Peyer's patch (tissue), 4 donors: ENCODE results near the gene MAP2K4. TPM values are rescaled to one million over a fixed set of nuclear protein-coding genes. Genes with fewer than 3 reads are reported as not detected.

Source experiments
- DNase-seq, 3 donors: peaks; one replicate each; pipeline ENCODE4 v3.0.0-alpha.2; 2017 to 2019
- H3K27ac ChIP-seq, 4 donors: fragments of 200-600 bp; sonication (generic); one replicate each; pipeline ENCODE4 v1.5.1; 2016 to 2019
- H3K27me3 ChIP-seq, 2 donors: fragments of 200-600 bp; sonication (generic); one replicate each; pipeline ENCODE4 v1.5.1; 2019
- H3K36me3 ChIP-seq, 3 donors: fragments of 200-600 bp; sonication (generic); one replicate each; pipeline ENCODE4 v1.5.1; 2016 to 2019
- H3K4me1 ChIP-seq, 4 donors: fragments of 200-600 bp; sonication (generic); one replicate each; pipeline ENCODE4 v1.5.1; 2016 to 2019
- H3K4me3 ChIP-seq, 4 donors: fragments of 200-600 bp; sonication (generic); 1 replicate in 3 of 4; 2 replicates in 1 of 4; pipeline ENCODE4 v1.5.1; 2016 to 2019; ENCODE audit warnings: mild to moderate bottlenecking in 1 of 4
- H3K9me3 ChIP-seq, 4 donors: fragments of 200-600 bp; sonication (generic); one replicate each; pipeline ENCODE4 v1.5.1; 2016 to 2019; ENCODE audit warnings: mild to moderate bottlenecking in 1 of 4
- CTCF ChIP-seq, 6 experiments: fragments of 450-650 bp in 4 of 6; fragments of 200-600 bp in 2 of 6; sonication (generic) in 1 of 6; IDR thresholded peaks; one replicate each; pipeline ENCODE4 v1.5.1; 2017 to 2019; ENCODE audit warnings: antibody characterized with exemption in 6 of 6, mild to moderate bottlenecking in 3 of 6, moderate library complexity in 1 of 6
- POLR2A ChIP-seq, 2 donors: fragments of 450-650 bp; IDR thresholded peaks; one replicate each; pipeline ENCODE4 v1.5.1; 2017; ENCODE audit warnings: antibody characterized with exemption in 2 of 2, mild to moderate bottlenecking in 2 of 2, moderate library complexity in 2 of 2
- total RNA-seq, 4 donors: library from RNA; depleted of rRNA; stranded (reverse); fragments of >200 nt; gene quantifications; one replicate each; pipeline ENCODE4 v1.1.0, GENCODE V29; 2016

The MAP2K4 gene
- total RNA-seq, 4 donors from 2014 or later = 17.7 to 34.7 (median 27.7) TPM

GRCh38 chr17:12128946-12129345 is 108.3 kb downstream of the MAP2K4 start:
- Histone ChIP-seq H3K36me3 (peaks cover 0 to 59% (median 2%) of the 10 kb centered on the region in 3 donors), H3K4me3 (no peak overlapping the region), H3K27ac (no peak overlapping the region), H3K9me3 (no peaks in the 10 kb centered on the region), H3K27me3 (no peaks in the 10 kb centered on the region), H3K4me1 (no peaks in the 10 kb centered on the region)
- DNase-seq = no peak
- TF ChIP-seq POLR2A (IDR thresholded peaks at IDR 0.05) (no peak), CTCF (IDR thresholded peaks at IDR 0.05) (no peak)

- TF ChIP-seq POLR2A (IDR thresholded peaks at IDR 0.05) (no peak), CTCF (IDR thresholded peaks at IDR 0.05) (no peak)
- no peak for DNase-seq
Observed at GRCh38 chr17:12133183-12133582, 112.5 kb downstream of the MAP2K4 start.

GRCh38 chr17:12134101-12134500 is 113.4 kb downstream of the MAP2K4 start:
- Histone ChIP-seq H3K27ac (no peak overlapping the region), H3K9me3 (no peaks in the 10 kb centered on the region), H3K36me3 (peaks cover 0 to 36% (median 0%) of the 10 kb centered on the region in 3 donors), H3K27me3 (no peaks in the 10 kb centered on the region), H3K4me1 (no peaks in the 10 kb centered on the region), H3K4me3 (no peak overlapping the region)
- DNase-seq = no peak
- TF ChIP-seq POLR2A (IDR thresholded peaks at IDR 0.05) = no peak
- TF ChIP-seq CTCF (IDR thresholded peaks at IDR 0.05) = no peak

More at GRCh38 chr17:12133183-12133582, 112.5 kb downstream of the MAP2K4 start:
- Histone ChIP-seq H3K4me3 (no peak overlapping the region), H3K27ac (no peak overlapping the region), H3K9me3 (no peaks in the 10 kb centered on the region), H3K4me1 (no peaks in the 10 kb centered on the region), H3K36me3 (peaks cover 0 to 41% (median 2%) of the 10 kb centered on the region in 3 donors), H3K27me3 (no peaks in the 10 kb centered on the region)

GRCh38 chr17:12134587-12134986 is 113.9 kb downstream of the MAP2K4 start:
- TF ChIP-seq POLR2A (IDR thresholded peaks at IDR 0.05) (no peak), CTCF (IDR thresholded peaks at IDR 0.05) (no peak)
- H3K27ac ChIP-seq = no peak overlapping the region
- no peak for DNase-seq
- H3K4me3 ChIP-seq = no peak overlapping the region
- no peaks in the 10 kb centered on the region for H3K27me3 ChIP-seq
- H3K9me3 ChIP-seq = no peaks in the 10 kb centered on the region
- no peaks in the 10 kb centered on the region for H3K4me1 ChIP-seq
- H3K36me3 ChIP-seq = peaks cover 0 to 32% (median 0%) of the 10 kb centered on the region in 3 donors

GRCh38 chr17:12136243-12136642 is 115.6 kb downstream of the MAP2K4 start:
- H3K36me3 ChIP-seq = peaks cover 0 to 35% (median 0%) of the 10 kb centered on the region in 3 donors

More at GRCh38 chr17:12136243-12136642, 115.6 kb downstream of the MAP2K4 start:
- H3K4me3 ChIP-seq = no peak overlapping the region
- H3K4me1 ChIP-seq = no peaks in the 10 kb centered on the region
- DNase-seq = no peak
- no peak overlapping the region for H3K27ac ChIP-seq
- no peak for TF ChIP-seq CTCF (IDR thresholded peaks at IDR 0.05)
- no peak for TF ChIP-seq POLR2A (IDR thresholded peaks at IDR 0.05)
- H3K27me3 ChIP-seq = no peaks in the 10 kb centered on the region
- H3K9me3 ChIP-seq = no peaks in the 10 kb centered on the region
